Mesendoderm (in vitro differentiated cells): Measurements from ENCODE around the gene MRPS25.

ENCODE experiments used
- DNase-seq: peaks from one replicate; pipeline ENCODE4 v3.0.0; 2013
- H2AK5ac ChIP-seq: 2 replicates; pipeline ENCODE4 v1.6.1; 2013; ENCODE audit warnings: low read length, inconsistent platforms
- H2BK120ac ChIP-seq: 2 replicates; pipeline ENCODE4 v1.6.1; 2013; ENCODE audit warnings: low read depth, mild to moderate bottlenecking, low read length, moderate library complexity, mixed read lengths
- H2BK15ac ChIP-seq: replicated peaks from 2 replicates; pipeline ENCODE4 v1.6.1; 2013; ENCODE audit warnings: low read depth, mild to moderate bottlenecking, moderate library complexity
- H2BK5ac ChIP-seq: 2 replicates; pipeline ENCODE4 v1.6.1; 2013; ENCODE audit warnings: low read length, inconsistent platforms
- H3K18ac ChIP-seq: 2 replicates; pipeline ENCODE4 v1.6.1; 2013; ENCODE audit warnings: mild to moderate bottlenecking, low read length, mixed read lengths
- H3K23ac ChIP-seq: one replicate; pipeline ENCODE4 v1.6.1; 2013; ENCODE audit warnings: low read length
- H3K27ac ChIP-seq: 2 replicates; pipeline ENCODE4 v1.5.1; 2013; ENCODE audit warnings: low read depth, mild to moderate bottlenecking, inconsistent platforms, low read length, moderate library complexity
- H3K27me3 ChIP-seq: 2 replicates; pipeline ENCODE4 v1.6.1; 2013; ENCODE audit warnings: low read length, control low read depth, mild to moderate bottlenecking, inconsistent platforms; ENCODE audit not compliant: insufficient read depth, poor library complexity
- H3K36me3 ChIP-seq: 2 replicates; pipeline ENCODE4 v1.6.1; 2013; ENCODE audit warnings: low read length, inconsistent platforms; ENCODE audit not compliant: control insufficient read depth, insufficient read depth
- H3K4ac ChIP-seq: one replicate; pipeline ENCODE4 v1.6.1; 2013; ENCODE audit warnings: low read depth, mild to moderate bottlenecking, low read length, moderate library complexity
- H3K4me1 ChIP-seq: 2 replicates; pipeline ENCODE4 v1.6.1; 2013; ENCODE audit warnings: low read depth, low read length, inconsistent platforms; ENCODE audit not compliant: control insufficient read depth
- H3K4me2 ChIP-seq: 2 replicates; pipeline ENCODE4 v1.6.1; 2013; ENCODE audit warnings: low read length
- H3K4me3 ChIP-seq: 2 replicates; pipeline ENCODE4 v1.5.1; 2013; ENCODE audit warnings: mild to moderate bottlenecking, low read length
- H3K56ac ChIP-seq: one replicate; pipeline ENCODE4 v1.6.1; 2013; ENCODE audit warnings: low read length
- H3K79me1 ChIP-seq: 2 replicates; pipeline ENCODE4 v1.6.1; 2013; ENCODE audit warnings: low read length, inconsistent platforms
- H3K79me2 ChIP-seq: 2 replicates; pipeline ENCODE4 v1.6.1; 2013; ENCODE audit warnings: mild to moderate bottlenecking, low read length; ENCODE audit not compliant: control insufficient read depth, insufficient read depth
- H3K9ac ChIP-seq: 2 replicates; pipeline ENCODE4 v1.6.1; 2013; ENCODE audit warnings: low read length, inconsistent platforms
- H4K5ac ChIP-seq: one replicate; pipeline ENCODE4 v1.6.1; 2013; ENCODE audit warnings: low read length
- H4K8ac ChIP-seq: one replicate; pipeline ENCODE4 v1.6.1; 2013; ENCODE audit warnings: low read depth, mild to moderate bottlenecking, control low read depth, low read length, moderate library complexity
- WGBS: extraction: QIAGEN DNeasy Blood & Tissue Kit; methylation state at CpG from one replicate; pipeline ENCODE4 v1.1.7; 2013; ENCODE audit warnings: low lambda C conversion rate, missing lambda C conversion rate; ENCODE audit not compliant: insufficient coverage; ENCODE audit errors: extremely low coverage; 5-methylcytosine and 5-hydroxymethylcytosine counted together

Gene MRPS25

GRCh38 chr3:15040844-15041243 is 24.3 kb downstream of the MRPS25 start:
- H3K27ac ChIP-seq: no peak overlapping the region

GRCh38 chr3:15038306-15038705 is 26.8 kb downstream of the MRPS25 start:
- Histone ChIP-seq H3K4me3 (no peak overlapping the region), H3K23ac (no peak overlapping the region), H2BK120ac (no peak overlapping the region), H3K27ac (no peak overlapping the region), H2AK5ac (no peak overlapping the region), H4K8ac (no peak overlapping the region), H2BK15ac (no peak overlapping the region), H3K4me1 (no peaks in the 10 kb centered on the region), H3K27me3 (no peaks in the 10 kb centered on the region), H3K4ac (no peak overlapping the region), H4K5ac (no peak overlapping the region), H3K79me2 (no peaks in the 10 kb centered on the region), H3K36me3 (peaks cover 23% of the 10 kb centered on the region), H3K56ac (no peak overlapping the region), H3K18ac (no peak overlapping the region), H3K4me2 (no peak overlapping the region), H2BK5ac (no peak overlapping the region), H3K79me1 (no peaks in the 10 kb centered on the region), H3K9ac (no peak overlapping the region)
- no peak for DNase-seq
- no CpG with 5 or more reads among the region's 6 CpGs for whole genome bisulfite sequencing

More at GRCh38 chr3:15040844-15041243, 24.3 kb downstream of the MRPS25 start:
- H3K36me3 ChIP-seq: peaks cover 29% of the 10 kb centered on the region
- H4K8ac ChIP-seq: no peak overlapping the region
- H3K56ac ChIP-seq: no peak overlapping the region
- no peak overlapping the region for H3K4me2 ChIP-seq
- no peak overlapping the region for H2BK15ac ChIP-seq
- H3K18ac ChIP-seq: no peak overlapping the region
- H3K27me3 ChIP-seq: no peaks in the 10 kb centered on the region
- H2BK120ac ChIP-seq: no peak overlapping the region
- no peak for DNase-seq
- no peak overlapping the region for H3K23ac ChIP-seq
- H3K79me2 ChIP-seq: no peaks in the 10 kb centered on the region
- H2AK5ac ChIP-seq: no peak overlapping the region
- no peak overlapping the region for H3K4me3 ChIP-seq
- no peak overlapping the region for H3K4ac ChIP-seq
- no peaks in the 10 kb centered on the region for H3K79me1 ChIP-seq
- H2BK5ac ChIP-seq: no peak overlapping the region
- WGBS: no CpG with 5 or more reads among the region's 3 CpGs
- no peak overlapping the region for H4K5ac ChIP-seq
- no peaks in the 10 kb centered on the region for H3K4me1 ChIP-seq
- H3K9ac ChIP-seq: no peak overlapping the region

- no peak for DNase-seq
Observed at GRCh38 chr3:15033103-15033502, 32.0 kb downstream of the MRPS25 start.

GRCh38 chr3:15032650-15033049 is 32.5 kb downstream of the MRPS25 start:
- Histone ChIP-seq H3K79me1 (no peaks in the 10 kb centered on the region), H2BK5ac (no peak overlapping the region), H2BK15ac (no peak overlapping the region), H3K18ac (no peak overlapping the region), H4K8ac (no peak overlapping the region), H3K27me3 (no peaks in the 10 kb centered on the region), H3K4me3 (no peak overlapping the region), H3K9ac (no peak overlapping the region), H3K79me2 (no peaks in the 10 kb centered on the region), H3K4me2 (no peak overlapping the region), H2BK120ac (no peak overlapping the region), H3K4me1 (no peaks in the 10 kb centered on the region), H3K56ac (no peak overlapping the region), H2AK5ac (no peak overlapping the region), H3K23ac (no peak overlapping the region), H4K5ac (no peak overlapping the region), H3K27ac (no peak overlapping the region), H3K36me3 (peaks cover 22% of the 10 kb centered on the region), H3K4ac (no peak overlapping the region)
- no peak for DNase-seq
- no CpG with 5 or more reads among the region's 2 CpGs for WGBS

More at GRCh38 chr3:15033103-15033502, 32.0 kb downstream of the MRPS25 start:
- no peak overlapping the region for H3K23ac ChIP-seq
- no peaks in the 10 kb centered on the region for H3K4me1 ChIP-seq
- H3K4me3 ChIP-seq: no peak overlapping the region
- whole genome bisulfite sequencing: no CpG with 5 or more reads among the region's 3 CpGs
- H4K5ac ChIP-seq: no peak overlapping the region
- no peaks in the 10 kb centered on the region for H3K79me1 ChIP-seq
- no peak overlapping the region for H3K4me2 ChIP-seq
- no peak overlapping the region for H2BK5ac ChIP-seq
- H3K56ac ChIP-seq: no peak overlapping the region
- H3K27me3 ChIP-seq: no peaks in the 10 kb centered on the region
- no peak overlapping the region for H2BK120ac ChIP-seq
- no peak overlapping the region for H3K27ac ChIP-seq
- H4K8ac ChIP-seq: no peak overlapping the region
- no peak overlapping the region for H3K9ac ChIP-seq
- no peak overlapping the region for H2BK15ac ChIP-seq
- no peaks in the 10 kb centered on the region for H3K79me2 ChIP-seq
- H3K4ac ChIP-seq: no peak overlapping the region
- H2AK5ac ChIP-seq: no peak overlapping the region
- no peak overlapping the region for H3K18ac ChIP-seq
- H3K36me3 ChIP-seq: peaks cover 23% of the 10 kb centered on the region

- Histone ChIP-seq H3K27ac (no peak overlapping the region), H3K56ac (no peak overlapping the region), H3K4me3 (no peak overlapping the region), H3K27me3 (no peaks in the 10 kb centered on the region), H2BK5ac (no peak overlapping the region), H3K9ac (no peak overlapping the region), H2AK5ac (no peak overlapping the region), H3K4me1 (no peaks in the 10 kb centered on the region), H2BK15ac (no peak overlapping the region), H3K36me3 (peaks cover 21% of the 10 kb centered on the region), H3K79me1 (no peaks in the 10 kb centered on the region), H3K4me2 (no peak overlapping the region), H3K18ac (no peak overlapping the region), H4K5ac (no peak overlapping the region), H4K8ac (no peak overlapping the region), H3K4ac (no peak overlapping the region), H3K23ac (no peak overlapping the region), H2BK120ac (no peak overlapping the region), H3K79me2 (no peaks in the 10 kb centered on the region)
- DNase-seq: no peak
Observed at GRCh38 chr3:15029625-15030024, 35.5 kb downstream of the MRPS25 start.

GRCh38 chr3:15023719-15024118 is 41.4 kb downstream of the MRPS25 start:
- H2BK120ac ChIP-seq: no peak overlapping the region
- H4K5ac ChIP-seq: no peak overlapping the region
- no peak overlapping the region for H4K8ac ChIP-seq
- DNase-seq: no peak
- no peak overlapping the region for H3K4me3 ChIP-seq
- H3K27me3 ChIP-seq: no peaks in the 10 kb centered on the region
- H2BK5ac ChIP-seq: no peak overlapping the region
- no peaks in the 10 kb centered on the region for H3K79me1 ChIP-seq
- H3K27ac ChIP-seq: no peak overlapping the region
- H3K18ac ChIP-seq: no peak overlapping the region
- H2AK5ac ChIP-seq: no peak overlapping the region
- H3K36me3 ChIP-seq: peaks cover 18% of the 10 kb centered on the region
- H3K23ac ChIP-seq: no peak overlapping the region
- no peak overlapping the region for H3K4me2 ChIP-seq
- no peak overlapping the region for H2BK15ac ChIP-seq
- no CpG with 5 or more reads among the region's 2 CpGs for WGBS
- H3K9ac ChIP-seq: no peak overlapping the region
- H3K56ac ChIP-seq: no peak overlapping the region
- no peak overlapping the region for H3K4ac ChIP-seq
- H3K4me1 ChIP-seq: no peaks in the 10 kb centered on the region
- H3K79me2 ChIP-seq: no peaks in the 10 kb centered on the region
